HUDEP-2 (cell line): Measurements from ENCODE around the gene TENM3.
A peak's percentile ranks its signal among the peaks of the same experiment; 100 is the strongest.

Experiments used
- DNase-seq, 76 experiments: peaks; one replicate each; lab custom pipeline; 2025; ENCODE audit not compliant: unreplicated experiment in 76 of 76; lab: John Stamatoyannopoulos, UW

The TENM3 gene

DNA sequence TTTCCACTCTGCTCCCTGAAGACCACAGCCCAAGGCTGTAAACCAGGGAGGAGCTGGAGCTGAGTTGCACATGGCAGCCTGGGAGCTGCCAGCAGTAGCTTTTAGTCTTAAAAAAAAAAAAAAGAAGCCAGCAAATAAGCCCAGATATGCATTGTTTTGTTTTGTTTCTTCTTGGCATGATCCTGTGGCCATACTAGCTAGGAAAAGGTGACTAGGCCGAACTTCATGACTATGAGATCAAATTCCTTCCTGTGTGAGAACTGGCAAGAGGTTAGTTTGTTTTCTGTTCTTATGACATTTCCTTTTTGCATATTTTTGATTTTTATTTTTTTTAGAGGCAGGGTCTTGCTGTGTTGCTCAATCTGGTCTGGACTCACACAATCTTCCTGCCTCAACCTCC, 350.7 kb downstream of the TENM3 start:
- DNase-seq, result no peak

DNA sequence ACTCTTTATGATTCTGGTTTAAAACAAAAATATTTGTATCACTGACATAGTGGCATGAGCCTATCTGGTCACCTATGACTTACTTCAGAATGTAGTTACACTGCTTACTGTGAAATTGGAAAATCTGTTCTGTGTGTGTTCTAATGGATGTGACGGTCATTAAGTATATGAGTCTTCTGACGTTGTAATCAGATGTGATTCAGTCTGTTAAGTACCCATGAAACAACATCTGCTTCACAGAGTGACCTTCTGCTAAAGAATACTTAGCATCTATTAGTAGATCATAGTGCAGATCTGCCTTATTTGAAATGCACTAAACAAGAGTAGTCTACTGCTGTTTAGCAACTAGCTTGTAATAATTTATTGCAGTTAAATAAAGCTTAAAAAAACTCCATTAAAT, 356.9 kb downstream of the TENM3 start:
- DNase-seq, result no peak

DNA sequence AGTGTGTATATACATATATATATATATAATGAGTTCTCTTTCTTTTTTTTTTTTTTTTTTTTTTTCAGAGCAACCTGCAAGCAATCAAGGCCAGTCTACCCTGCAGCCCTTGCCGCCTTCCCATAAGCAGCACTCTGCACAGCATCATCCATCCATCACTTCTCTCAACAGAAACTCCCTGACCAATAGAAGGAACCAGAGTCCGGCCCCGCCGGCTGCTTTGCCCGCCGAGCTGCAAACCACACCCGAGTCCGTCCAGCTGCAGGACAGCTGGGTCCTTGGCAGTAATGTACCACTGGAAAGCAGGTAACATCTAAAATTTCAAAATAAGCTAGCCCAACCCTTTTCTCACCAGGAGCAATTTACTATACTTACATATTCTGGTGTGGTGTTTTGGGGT, 357.7 kb downstream of the TENM3 start:
- DNase-seq, result no peak

DNA sequence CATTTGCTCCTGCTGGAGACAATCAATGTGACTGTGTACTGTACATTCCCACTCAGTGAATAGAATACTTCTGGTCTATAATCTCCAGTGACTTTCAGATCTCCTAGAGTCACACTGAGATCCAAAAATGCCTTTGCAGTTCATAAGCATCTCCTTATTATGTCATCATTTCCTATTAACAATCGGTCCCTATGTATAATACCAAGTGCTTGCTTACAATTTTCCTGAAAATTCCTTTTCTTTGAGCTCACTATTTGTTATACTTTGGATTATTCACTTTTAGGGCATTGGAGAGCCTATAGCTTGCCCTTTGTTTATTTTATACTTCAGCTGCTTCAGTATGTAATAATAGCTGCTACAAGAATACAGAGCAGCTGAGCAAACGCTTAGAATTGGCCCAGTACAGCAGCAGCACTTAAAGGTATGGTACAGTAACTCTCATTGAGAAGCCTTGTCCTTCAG, 361.0 kb downstream of the TENM3 start:
- no peak for DNase-seq

DNA sequence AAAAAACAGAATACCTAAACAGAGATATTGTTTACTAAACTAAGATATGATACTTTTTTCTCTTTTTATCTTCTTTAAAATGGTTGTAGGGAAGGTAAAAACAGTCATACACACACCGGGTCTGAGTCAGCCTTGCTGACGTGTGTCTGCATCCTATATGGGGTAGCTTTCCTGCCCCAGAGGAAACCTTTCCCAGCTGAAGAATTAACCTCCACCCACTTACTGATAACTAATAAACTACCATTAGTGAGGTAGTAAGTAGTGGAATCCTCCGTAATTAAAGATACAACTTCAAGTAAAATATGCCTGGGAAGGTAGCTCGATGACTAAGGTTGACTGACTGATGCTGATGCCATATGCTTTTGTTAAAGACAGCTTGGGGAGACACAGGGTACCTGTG, 361.8 kb downstream of the TENM3 start:
- DNase-seq, result no peak

DNA sequence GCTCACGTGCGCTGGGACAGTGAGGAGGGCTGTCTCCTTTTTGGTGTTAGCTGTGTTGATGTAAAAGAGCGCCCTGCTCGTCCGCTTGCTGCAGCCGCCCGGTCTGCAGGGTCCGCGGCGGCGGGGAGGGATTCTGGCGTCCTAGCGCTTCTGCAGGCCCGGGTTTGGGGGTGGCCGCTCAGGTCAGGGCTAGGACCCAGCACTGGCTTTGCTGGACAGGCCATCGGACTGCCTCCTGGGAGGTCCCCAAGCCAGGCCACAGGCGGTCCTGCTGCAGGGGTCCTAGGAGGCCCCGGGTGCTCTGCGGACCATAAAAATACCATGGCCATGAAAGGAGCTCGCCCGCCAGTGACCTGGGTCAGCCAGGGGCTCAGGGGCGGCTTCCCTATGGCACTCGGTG, 365.3 kb downstream of the TENM3 start:
- no peak for DNase-seq

DNA sequence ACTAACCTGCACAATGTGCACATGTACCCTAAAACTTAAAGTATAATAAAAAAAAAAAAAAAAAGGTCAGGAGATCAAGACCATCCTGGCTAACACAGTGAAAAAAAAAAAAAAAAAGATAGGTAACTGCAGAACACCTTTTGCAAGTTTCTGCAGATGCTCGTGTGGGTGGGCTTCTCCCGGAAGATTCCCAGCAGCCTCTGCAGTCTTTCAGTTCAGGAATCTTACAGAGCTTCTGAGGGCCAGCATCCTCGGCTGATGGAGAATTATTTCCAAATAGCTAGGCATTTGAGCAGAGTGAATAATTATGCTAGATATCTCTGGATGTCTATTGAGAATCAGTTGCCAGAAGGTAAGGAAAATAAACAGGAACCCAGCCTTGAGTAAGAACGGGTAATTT, 373.3 kb downstream of the TENM3 start:
- DNase-seq, result no peak

DNA sequence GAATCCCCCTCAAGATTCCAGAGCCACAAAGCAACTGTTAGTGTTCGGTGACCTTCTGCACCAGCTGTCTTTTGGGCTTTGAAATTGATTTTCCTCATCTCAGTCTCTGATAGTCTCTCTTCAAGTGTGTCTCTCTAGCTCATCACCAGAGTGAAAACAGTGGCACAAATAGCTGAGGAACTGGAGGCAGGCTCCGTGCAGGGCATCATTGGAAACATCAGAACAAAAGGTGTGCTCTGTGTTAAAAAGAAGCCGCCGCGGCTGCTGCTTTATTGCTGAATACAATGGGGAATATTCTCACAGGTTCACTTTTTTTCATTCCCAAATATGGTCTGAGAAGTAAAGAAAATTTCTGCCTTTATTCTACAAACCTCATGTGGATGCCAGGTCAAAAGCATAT, 376.5 kb downstream of the TENM3 start:
- no peak for DNase-seq

DNA sequence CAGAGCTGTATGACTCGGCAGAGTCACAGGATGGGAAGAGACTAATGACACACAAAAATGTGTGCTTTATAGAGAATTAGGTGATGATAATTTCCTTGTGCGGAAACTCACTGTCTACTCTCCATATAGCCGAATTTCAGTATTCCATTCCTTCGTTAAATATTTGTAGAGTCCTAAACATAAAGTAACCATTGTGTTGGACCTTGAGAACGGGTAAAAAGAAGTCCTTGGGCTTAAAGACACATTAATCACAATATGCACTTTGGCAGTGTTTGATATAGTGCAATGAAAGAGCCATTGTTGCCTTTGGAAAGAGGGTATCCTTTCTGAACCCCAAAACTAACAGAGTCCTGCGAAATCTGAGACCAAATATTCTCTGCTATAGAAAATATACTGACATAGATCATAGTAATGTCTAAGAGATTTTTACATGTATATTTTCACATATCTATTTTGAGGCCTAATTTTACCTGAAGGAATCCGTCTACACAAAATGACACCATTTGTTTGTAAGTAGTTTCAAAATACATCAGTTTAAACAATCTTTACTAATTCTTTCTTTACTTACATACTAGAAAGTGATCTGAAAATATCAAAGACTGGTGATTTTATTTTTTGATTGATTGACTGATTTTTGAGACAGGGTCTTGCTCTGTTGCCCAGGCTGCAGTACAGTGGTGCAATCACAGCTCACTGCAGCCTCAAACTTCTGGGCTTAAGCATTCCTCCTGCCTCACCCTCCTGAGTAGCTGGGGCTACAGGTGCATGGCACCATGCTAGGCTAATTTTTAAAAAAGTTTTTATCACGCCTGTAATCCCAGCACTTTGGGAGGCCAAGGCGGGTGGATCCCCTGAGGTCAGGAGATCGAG, 377.1 kb downstream of the TENM3 start:
- no peak for DNase-seq

DNA sequence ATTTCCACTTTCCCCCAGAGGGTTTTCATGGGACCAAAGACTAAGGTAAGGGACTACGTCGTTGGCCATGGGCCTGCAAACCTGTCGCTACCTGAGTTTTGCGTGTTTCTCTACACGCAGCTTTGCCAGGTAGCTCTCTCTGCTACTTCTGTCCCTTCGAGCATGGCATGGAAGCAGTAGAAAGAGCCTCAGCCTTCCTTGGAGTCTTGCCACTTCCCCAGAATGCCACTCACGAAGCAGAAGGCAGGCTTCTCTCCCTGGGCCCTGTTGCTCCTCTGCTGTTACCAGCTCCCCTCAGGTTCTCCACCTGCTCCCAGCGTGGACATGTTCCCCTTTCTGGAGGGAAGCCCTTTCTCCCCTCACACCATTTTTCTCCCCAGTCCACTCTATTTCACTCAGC, 381.1 kb downstream of the TENM3 start:
- no peak for DNase-seq

DNA sequence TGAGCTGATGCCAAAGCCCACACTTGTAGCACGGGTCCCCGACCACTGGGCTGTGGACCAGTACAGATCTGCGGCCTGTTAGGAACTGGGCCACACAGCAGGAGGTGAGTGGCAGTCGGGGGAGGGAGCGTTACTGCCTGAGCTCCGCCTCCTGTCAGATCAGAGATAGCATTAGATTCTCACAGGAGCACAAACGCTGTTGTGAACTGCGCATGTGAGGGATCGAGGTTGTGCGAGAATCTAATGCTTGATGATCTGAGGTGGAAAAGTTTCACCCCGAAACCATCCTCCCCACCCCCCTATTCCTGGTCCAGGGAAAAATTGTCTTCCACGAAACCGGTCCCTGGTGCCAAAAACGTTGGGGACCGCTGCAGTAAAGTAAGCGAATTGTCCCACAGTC, 382.0 kb downstream of the TENM3 start:
- no peak for DNase-seq

DNA sequence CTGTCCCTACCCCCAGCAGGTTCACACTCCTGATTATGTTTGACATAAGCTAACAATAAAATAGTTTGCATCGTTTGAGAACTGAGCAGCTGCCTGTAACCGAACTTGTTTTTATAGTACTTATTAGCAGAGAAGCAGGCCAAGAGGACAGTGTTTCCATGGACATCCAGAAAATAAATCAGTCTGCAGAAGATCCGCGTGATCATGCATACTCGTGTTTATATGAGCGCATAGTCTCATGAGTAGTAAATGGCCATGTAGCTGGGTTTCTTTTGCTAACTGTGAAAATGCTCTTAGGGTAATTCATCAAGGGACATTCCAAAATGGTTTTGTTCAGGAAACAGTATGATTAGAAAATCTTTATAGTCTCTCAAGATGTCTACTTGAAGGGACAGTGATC, 384.8 kb downstream of the TENM3 start:
- no peak for DNase-seq

DNA sequence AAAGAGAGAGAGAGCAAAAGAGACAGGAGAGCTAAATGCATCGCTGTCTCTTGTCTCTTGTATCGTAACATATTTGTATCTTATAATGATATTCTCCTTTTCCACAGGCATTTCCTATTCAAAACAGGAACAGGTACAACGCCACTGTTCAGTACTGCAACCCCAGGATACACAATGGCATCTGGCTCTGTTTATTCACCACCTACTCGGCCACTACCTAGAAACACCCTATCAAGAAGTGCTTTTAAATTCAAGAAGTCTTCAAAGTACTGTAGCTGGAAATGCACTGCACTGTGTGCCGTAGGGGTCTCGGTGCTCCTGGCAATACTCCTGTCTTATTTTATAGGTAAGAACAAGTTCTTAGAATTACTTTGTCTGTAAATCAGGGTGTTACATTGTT, 385.3 kb downstream of the TENM3 start:
- no peak for DNase-seq

DNA sequence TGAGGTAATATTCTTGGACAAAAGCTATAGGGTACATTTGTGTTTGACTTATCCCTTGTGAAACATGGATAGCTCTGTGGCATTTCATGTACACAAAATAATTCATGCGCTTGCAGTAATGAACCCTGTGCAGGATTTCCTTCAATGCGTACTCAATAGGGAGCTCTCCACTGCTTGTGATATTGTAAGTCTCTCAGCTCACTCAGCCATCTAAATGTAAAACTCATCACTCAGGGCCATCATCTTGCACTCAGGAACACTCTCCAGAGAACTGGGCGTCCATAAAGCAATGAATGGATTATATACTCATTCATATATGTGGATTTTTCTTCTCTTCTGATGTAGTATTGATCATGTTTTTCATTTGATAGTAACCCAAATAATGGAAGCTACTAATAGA, 385.9 kb downstream of the TENM3 start:
- DNase-seq, result no peak

DNA sequence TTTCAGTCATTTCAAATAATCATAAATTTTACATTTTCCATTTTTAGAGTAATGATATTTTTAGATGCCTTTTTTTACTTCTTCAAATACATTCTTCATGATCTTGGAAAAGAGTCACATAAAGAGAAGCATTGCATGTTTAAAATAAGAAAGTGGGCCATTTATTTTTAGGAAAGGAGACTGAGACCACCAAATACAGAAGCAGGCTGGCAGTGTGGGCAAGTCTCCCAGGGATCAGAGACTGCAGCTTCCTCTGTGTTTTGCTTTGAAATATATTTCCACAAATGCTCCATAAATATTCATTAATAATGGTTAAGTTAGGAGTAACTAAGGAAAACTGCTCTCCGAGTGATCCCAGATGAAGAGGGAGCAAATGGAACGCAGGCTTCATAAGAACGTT, 397.3 kb downstream of the TENM3 start:
- DNase-seq, result no peak

DNA sequence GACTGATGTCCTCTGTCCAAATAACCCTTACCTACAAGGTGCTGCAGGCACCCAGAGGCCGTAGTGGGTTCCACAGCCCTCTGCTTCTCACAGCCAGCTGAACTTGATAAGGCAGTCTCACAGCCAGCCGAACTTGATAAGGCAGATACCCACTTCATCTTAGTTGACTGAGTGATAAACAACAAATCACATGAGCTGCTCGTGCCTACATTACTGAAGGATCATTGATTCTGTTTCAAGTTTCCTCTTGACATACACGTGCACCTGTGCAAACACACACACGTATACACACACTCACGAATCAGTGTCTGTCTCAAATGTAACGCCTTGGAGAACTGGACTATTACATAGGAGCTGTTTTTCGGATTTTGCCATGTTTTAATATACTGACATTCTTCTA, 397.7 kb downstream of the TENM3 start:
- peak in 5 of 76 experiments; percentile 1 to 4 (median 2) for DNase-seq

DNA sequence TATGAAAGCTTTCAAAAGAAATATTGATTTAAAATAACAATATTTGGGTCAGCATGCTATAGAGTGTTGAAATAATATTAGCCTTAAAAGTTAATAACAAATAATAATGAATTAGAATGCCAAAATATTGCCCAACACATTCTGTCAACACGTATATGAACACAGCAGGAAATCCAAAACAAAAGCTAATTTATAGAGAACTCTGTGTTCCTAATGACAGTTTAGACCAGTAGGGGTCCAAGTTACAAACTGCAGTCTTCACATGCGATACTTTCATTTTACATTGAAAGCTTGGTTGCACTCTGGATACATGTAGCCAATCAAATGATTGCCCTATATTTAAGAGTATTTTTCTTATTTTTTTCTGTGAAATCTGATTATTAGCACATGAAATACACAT, 399.6 kb downstream of the TENM3 start:
- DNase-seq, result peak in 1 of 76 experiments; percentile 1

DNA sequence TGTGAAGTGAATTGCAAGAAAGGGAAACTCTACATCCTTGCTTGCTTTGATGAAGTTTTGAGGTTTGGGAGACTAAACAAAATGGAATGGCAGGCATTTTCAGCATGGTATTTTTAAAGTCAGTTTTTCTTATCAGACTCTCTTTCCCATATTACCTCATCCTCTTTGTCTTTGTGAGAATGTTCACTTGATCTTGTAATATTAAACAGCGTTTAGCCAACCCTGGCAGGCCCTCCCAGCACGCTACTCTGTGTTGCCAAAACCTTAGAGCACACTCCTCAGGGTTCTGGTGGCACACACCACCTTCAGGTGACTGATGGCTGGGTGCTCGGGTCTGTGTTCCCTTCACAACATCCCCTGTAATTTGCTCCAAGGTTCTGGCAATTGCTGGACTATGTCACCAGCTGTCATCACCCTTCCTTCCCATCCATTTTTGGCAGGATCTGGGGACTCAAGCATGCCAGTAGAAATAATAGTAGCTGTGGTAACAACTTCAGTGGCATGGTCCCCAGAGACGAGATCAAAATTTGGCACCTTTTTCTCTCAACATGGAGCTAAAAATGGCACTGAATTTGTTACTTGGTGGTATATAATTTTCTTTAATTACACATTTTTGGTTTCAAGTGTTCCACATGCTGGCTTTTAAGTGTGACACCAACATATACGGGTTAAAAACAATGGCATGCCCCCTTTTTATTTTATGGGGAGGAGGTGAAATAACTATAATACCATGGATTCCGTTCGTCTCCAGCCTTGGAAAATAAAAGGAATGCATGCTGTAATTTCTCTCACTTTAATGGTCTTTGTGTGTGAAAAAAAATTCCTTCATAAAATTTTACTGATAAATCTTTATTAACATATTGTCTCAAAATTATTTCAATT, 400.8 kb downstream of the TENM3 start:
- no peak for DNase-seq

DNA sequence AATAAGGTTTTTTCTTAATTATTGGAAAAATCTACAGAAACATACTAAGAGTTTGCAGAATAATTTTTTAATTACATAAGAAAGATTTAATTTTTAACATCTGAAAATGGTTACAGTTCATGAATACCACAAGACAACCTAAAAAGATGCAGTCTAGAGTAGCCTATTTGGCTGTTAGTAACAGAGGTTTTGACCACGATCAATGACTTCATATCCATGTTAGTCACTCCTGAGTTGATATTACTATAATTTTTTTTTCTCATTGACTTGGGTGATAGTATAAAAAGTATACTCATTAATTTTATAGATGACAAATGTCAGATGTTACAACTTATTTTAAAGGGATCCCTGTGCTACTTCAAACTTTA, 401.5 kb downstream of the TENM3 start:
- no peak for DNase-seq

DNA sequence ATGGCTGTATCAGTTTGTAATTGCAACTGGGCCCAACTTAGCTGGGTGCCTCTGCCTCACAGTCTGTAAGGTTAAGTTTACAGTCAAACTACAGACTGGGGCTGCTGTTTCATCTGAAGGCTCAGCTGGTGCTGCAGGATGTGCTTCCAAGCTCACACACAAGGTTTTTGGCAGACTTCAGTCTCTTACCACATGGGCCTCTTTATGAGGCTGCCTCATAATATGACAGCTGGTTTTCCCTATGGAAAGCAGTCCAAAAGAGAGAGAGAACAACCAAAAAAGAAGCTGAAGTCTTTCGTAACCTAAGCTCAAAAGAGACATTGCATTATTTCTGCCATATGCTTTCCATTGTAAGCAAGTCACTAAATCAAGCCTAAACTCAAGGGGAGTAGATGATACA, 402.3 kb downstream of the TENM3 start:
- DNase-seq, result no peak

DNA sequence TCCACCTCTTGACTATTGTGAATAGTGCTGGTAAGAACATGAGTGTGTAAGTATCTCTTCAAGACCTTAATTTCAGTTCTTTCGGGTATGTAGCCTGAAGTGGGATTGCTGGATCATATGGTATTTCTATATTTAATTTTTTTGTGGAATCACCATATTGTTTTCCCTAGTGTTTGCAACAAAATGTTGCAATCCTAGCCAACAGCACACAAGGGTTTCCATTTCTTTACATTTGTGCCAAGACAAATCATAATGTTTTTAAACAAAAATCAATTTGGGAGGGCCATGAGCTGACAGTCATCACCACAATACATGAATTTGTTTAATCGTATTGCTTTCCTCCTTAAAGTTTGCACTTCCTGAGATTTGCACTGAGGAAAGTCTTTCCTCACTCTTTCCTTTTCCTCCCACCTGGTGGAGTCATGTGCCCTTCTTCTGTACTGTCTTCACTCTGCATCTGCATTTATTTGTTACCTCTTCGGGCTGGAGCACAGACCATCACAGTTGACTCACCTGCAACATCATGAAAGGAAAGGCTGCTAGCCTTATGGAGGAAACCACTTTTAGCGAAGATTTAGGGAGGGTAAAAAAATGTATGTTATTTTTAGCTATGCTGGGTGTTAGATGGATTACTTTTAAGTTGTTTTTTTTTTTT, 404.6 kb downstream of the TENM3 start:
- DNase-seq, result peak in 1 of 76 experiments; percentile 1
